G401 (cell line): ENCODE measurements around the gene TCAP. TPM values are rescaled to one million over a fixed set of nuclear protein-coding genes. Genes with fewer than 3 reads are reported as not detected.
A peak's percentile ranks its signal among the peaks of the same experiment; 100 is the strongest.

Experiments used
- DNase-seq: peaks from one replicate; pipeline ENCODE4 v3.0.0-alpha.2; 2015; ENCODE audit warnings: low spot score
- in situ Hi-C: cut with HindIII; loops from 2 replicates; pipeline ENCODE4 v1.10.0; 2016; ENCODE audit warnings: low sequenced_read_pairs, mixed read lengths
- total RNA-seq: library from RNA; depleted of rRNA; stranded (reverse); fragments of >200 nt; shearing (Covaris generic); gene quantifications from 2 replicates; pipeline ENCODE4 v1.2.3, GENCODE V29; 2014

The TCAP gene
- total RNA-seq, 1 experiment from 2014 or later: 0.44 TPM

DNA sequence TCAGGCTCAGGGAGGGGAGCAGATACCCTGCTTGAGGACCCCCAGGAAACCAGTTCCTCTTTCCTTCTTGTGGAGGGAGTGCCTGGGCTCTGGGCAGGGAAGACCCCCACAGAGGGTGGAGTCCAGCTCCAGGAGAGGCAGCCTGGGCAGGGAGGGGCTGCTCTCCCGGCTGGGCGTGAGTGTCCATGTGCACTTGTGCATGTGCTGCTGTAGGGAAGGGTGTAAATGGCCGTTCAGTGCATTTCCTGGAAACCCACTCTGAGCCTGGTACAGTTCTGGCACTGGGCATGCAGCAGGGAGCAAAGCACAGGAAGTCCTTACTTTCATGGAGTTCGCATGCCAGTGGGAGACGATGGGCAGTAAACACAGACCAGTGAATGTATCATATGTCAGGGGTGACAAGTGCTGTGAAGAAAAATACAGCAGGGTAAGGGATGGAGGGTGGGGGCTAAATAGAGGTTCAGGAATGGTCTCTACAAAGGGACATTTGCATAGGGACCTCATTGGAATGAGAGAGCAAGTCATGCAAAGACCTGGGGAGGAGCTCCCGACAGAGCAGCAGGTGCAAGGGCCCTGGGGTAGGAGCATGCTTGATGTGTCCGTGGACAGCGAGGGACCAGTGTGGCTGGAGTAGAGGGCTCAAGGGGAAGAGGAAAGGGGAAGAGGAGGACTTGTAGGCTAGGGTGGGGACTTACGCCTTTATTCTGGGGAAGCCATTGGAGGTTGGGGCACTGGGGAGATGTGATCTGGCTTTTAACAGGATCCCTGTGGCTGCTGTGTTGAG is 22.7 kb upstream of the TCAP start:
- in situ Hi-C loops: no loop called here
- no peak for DNase-seq

DNA sequence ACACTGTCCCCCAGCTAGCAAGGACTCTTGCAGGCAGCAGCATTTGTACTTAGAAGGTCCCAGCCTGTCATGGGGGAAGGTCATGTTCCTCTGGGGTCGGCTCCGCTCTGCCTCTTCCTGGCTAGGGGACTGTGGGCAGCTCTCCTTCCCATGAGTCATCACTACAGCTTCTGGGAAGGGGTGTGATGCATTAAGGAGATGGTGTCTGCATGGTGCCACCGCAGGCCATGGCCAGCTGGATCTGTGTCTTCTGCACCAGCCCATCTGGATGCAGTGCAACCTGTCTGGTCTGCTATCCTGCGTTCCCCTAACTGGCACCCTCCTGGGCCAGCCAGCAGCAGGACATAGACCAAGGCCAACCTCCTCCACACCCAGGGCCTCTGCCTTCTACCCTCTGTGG is 21.9 kb upstream of the TCAP start:
- in situ Hi-C loops: no loop called here
- DNase-seq: no peak

DNA sequence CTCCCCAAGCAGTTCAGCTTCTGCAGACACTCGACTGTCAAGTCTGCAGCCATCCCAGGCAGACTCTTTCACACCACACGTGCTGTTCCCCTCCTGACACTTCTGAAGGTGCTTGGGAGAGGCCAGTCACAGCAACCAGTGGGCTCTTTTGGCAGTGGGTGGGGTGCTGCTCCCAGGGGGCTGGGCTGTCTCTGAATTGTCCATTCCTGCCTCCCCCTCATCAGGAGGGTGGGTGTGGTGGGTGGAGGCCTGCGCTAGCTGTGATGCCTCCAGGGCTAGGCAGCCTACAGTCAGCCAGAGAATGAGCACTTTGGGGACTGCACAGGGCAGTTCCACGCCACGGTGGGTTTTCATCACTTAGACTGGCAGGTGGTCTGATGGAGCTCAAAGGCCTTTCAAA is 17.9 kb upstream of the TCAP start:
- in situ Hi-C loops: no loop called here

GRCh38 chr17:39648616-39649366 is 16.4 kb upstream of the TCAP start:
- DNase-seq: no peak
- in situ Hi-C loops: no loop called here

More for the DNA sequence above, 17.9 kb upstream of the TCAP start:
- no peak for DNase-seq

DNA sequence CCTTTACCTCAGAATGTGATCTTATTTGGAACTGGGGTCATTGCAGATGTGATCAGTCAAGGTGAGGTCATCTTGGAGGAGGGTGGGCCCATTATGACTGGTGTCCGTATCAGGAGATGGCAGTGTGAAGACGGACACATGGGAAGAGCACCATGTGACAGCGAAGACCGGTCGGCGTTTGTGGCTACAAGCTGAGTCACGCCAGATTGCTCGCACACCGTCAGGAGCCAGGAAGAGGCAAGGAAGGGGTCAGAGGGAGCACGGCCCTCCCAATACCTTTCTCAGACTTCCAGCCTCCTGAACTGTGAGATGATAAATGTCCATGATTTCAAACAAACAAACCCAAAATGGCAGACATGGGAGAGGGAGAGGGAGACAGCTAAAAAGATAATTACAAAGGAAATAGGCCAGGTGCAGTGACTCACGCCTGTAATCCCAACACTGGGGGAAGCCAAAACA is 15.0 kb upstream of the TCAP start:
- in situ Hi-C loops: no loop called here
- no peak for DNase-seq

- no peak for DNase-seq
- in situ Hi-C loops: no loop called here
Measured at GRCh38 chr17:39651923-39652586, 13.1 kb upstream of the TCAP start.

GRCh38 chr17:39652587-39653315 is 12.4 kb upstream of the TCAP start:
- peak; percentile 35 for DNase-seq
- in situ Hi-C loops: no loop called here

DNA sequence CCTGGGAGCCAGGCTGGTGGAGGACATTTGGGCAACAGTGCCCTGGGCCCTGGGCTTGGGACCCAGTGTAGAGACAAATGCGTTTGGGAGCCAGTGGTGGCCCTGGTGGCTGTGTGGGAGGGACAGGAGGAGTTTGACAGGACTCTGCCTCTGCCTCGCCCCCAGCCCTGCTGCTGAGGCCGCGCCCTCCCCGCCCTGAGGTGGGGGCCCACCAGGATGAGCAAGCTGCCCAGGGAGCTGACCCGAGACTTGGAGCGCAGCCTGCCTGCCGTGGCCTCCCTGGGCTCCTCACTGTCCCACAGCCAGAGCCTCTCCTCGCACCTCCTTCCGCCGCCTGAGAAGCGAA is 11.9 kb upstream of the TCAP start:
- in situ Hi-C loops: no loop called here
- DNase-seq: no peak

GRCh38 chr17:39653662-39654331 is 11.4 kb upstream of the TCAP start:
- peak; percentile 45 for DNase-seq
- in situ Hi-C loops: no loop called here

GRCh38 chr17:39655105-39655504 is 10.0 kb upstream of the TCAP start:
- in situ Hi-C loops: no loop called here
- DNase-seq: no peak

- DNase-seq: no peak
- in situ Hi-C loops: no loop called here
Measured at GRCh38 chr17:39658346-39658745, 6.8 kb upstream of the TCAP start.

DNA sequence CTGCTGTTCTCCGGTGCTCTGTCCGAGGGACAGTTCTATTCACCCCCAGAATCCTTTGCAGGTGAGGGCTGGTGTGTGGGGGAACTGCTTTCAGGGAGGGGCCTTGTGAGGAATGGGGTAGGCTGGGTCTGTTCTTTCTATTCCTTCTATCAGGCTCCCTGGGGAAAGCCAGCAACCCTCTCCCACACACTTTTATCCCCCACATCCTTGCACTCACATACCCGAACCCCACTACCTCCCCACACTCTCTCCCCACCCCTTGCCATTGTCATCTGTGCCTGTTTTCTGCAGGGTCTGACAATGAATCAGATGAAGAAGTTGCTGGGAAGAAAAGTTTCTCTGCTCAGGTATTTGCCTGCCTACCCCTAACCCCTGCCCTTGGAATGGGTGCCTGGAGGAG is 6.4 kb upstream of the TCAP start:
- in situ Hi-C loops: no loop called here
- no peak for DNase-seq

DNA sequence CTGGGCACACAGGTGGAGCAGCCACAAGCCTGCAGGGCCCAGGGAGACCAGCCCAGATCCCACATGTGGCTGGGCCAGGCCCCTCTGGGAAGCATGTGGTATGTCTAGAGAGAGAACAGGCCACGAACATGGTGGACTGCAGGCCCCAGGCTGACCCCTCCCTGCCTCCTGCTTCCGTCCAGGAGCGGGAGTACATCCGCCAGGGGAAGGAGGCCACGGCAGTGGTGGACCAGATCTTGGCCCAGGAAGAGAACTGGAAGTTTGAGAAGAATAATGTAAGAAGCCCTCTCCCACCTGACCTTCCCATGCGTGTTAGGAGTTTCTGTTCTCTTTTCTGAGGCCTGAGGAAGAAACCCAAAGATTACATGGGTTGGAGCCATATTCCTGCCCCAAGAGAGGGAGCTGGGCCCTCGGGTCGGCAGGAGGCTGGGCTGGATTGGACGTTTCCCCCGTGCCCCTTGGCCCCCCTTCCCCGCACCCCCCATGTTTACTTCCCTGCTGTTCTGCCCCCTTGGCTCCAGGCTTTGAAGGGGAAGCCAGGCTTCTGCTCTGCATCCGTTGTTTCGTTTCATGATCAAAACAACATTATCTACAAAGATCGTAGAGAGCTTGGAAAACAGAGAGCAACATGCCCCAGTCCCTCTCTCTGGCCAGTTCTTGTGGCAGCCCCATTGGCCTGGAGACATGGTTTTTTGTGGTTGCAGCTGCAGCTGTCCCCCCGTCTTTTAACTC is 5.7 kb upstream of the TCAP start:
- in situ Hi-C loops: no loop called here
- DNase-seq: no peak

- in situ Hi-C loops: no loop called here
Measured at GRCh38 chr17:39660011-39660360, 5.2 kb upstream of the TCAP start.

GRCh38 chr17:39660397-39661385 is 4.5 kb upstream of the TCAP start:
- in situ Hi-C loops: no loop called here
- DNase-seq: no peak

More at GRCh38 chr17:39660011-39660360, 5.2 kb upstream of the TCAP start:
- no peak for DNase-seq

DNA sequence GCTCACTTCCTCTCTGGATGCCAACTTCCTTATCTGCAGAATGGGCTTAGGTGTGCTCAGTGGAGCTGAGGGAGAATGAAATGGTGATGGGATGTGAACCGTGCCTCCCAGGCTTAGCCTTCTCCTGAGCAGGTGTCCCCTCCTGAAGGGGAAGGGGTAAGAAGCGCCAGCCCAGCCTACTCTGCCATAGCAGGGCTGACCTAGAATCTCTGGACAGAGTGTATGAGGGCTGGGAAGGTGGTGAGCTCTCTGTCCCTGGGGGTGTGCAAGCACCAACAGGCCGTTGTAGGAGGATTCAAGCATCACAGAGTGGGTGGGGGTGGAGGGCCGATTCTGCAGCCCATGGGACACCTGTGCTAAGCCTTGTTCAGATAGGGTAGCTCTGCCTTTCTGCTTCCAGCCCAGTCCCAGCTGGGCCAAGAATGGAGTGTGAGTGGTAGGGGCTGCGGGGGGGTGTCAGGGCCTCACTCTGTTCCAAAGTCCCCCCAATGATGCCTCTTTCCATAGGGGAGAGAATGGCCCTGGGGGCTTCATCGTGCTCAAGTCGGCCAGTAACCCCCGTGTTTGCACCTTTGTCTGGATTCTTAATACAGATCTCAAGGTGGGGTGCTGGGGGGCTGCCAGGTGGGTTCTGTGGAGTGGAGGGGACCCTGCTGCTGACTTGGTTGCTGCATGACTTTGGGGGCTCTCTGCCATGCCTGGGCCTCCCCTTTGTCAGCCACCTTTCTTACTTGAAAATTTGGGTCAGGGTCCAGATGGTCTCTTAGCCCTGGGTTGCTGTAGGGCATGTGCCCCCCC is 3.2 kb upstream of the TCAP start:
- DNase-seq: no peak
- in situ Hi-C loops: no loop called here
